HG02840 (cell line): Measurements from ENCODE around the gene PDE7B.
"Not testable (repeated sequence)": the region's sequence is repeated elsewhere in the genome, so short reads cannot be mapped to it uniquely, and the experiment has no call there.

Source experiments
- ATAC-seq: cut with Tn5 transposase; IDR thresholded peaks from one replicate; pipeline ENCODE4 v1.9.1; 2021; ENCODE audit warnings: mild to moderate bottlenecking, moderate library complexity, moderate number of reproducible peaks; ENCODE audit not compliant: unreplicated experiment, low FRiP score

Gene PDE7B

GRCh38 chr6:136090929-136091328 lies 239.4 kb downstream of the PDE7B start:
- no peak for ATAC-seq

- no peak for ATAC-seq
These were observed 241.4 kb downstream of the PDE7B start for GRCh38 chr6:136092897-136093296.

GRCh38 chr6:136093835-136094234 lies 242.3 kb downstream of the PDE7B start:
- ATAC-seq = no peak

- ATAC-seq = no peak
These were observed 243.3 kb downstream of the PDE7B start for GRCh38 chr6:136094812-136095211.

GRCh38 chr6:136095986-136096385 lies 244.5 kb downstream of the PDE7B start:
- ATAC-seq = no peak

- no peak for ATAC-seq
These were observed 251.6 kb downstream of the PDE7B start for GRCh38 chr6:136102991-136103688.

GRCh38 chr6:136103763-136104311 lies 252.3 kb downstream of the PDE7B start:
- no peak for ATAC-seq

GRCh38 chr6:136104556-136104955 lies 253.1 kb downstream of the PDE7B start:
- no peak for ATAC-seq

- not testable (repeated sequence) for ATAC-seq
These were observed 254.3 kb downstream of the PDE7B start for GRCh38 chr6:136105797-136106196.

- no peak for ATAC-seq
These were observed 257.0 kb downstream of the PDE7B start for GRCh38 chr6:136108361-136108945.

- no peak for ATAC-seq
These were observed 260.3 kb downstream of the PDE7B start for GRCh38 chr6:136111831-136112230.

- ATAC-seq = no peak
These were observed 260.8 kb downstream of the PDE7B start for GRCh38 chr6:136112262-136112661.

- ATAC-seq = no peak
These were observed 262.3 kb downstream of the PDE7B start for GRCh38 chr6:136113736-136114173.

GRCh38 chr6:136114661-136115060 lies 263.2 kb downstream of the PDE7B start:
- no peak for ATAC-seq

GRCh38 chr6:136115941-136116340 lies 264.4 kb downstream of the PDE7B start:
- ATAC-seq = no peak

GRCh38 chr6:136117081-136117480 lies 265.6 kb downstream of the PDE7B start:
- ATAC-seq = no peak

GRCh38 chr6:136118787-136119186 lies 267.3 kb downstream of the PDE7B start:
- no peak for ATAC-seq

- ATAC-seq = no peak
These were observed 272.0 kb downstream of the PDE7B start for GRCh38 chr6:136123468-136123867.

GRCh38 chr6:136125585-136125984 lies 274.1 kb downstream of the PDE7B start:
- ATAC-seq = no peak

GRCh38 chr6:136127873-136128272 lies 276.4 kb downstream of the PDE7B start:
- no peak for ATAC-seq

GRCh38 chr6:136129365-136129764 lies 277.9 kb downstream of the PDE7B start:
- ATAC-seq = no peak

GRCh38 chr6:136134268-136134667 lies 282.8 kb downstream of the PDE7B start:
- ATAC-seq = no peak
